ENCODE results near the gene BRICD5. TPM values are rescaled to one million over a fixed set of nuclear protein-coding genes. Genes with fewer than 3 reads are reported as not detected.

BRICD5 gene
- total RNA-seq, 1 donor from 2014 or later, result 25.1 TPM

- peak; percentile 19 for DNase-seq (ENCODE audit: low spot score)
- Mint-ChIP-seq H3K4me1 (ENCODE audit: low read depth) (peaks cover 9% of the 10 kb centered on the region), H3K36me3 (ENCODE audit: low read depth) (no peaks in the 10 kb centered on the region), H3K27ac (peak overlapping the region; percentile 77), H3K4me3 (peak overlapping the region; percentile 87), H3K27me3 (ENCODE audit: insufficient read depth) (no peaks in the 10 kb centered on the region), H3K9me3 (no peaks in the 10 kb centered on the region)
- intact Hi-C loops (cut with micrococcal nuclease), result loop anchor here (1.0 to 2.0 kb wide), 9 partner anchors 9 to 803 kb away; partner anchors contain the start of genes ECI1, MLST8, NUBP2 and RNPS1
Observed at GRCh38 chr16:2223942-2224486, 13.4 kb upstream of the BRICD5 start.

GRCh38 chr16:2223221-2223941 is 12.7 kb upstream of the BRICD5 start, which contains the start of gene E4F1:
Gene E4F1 (plus strand): TSS chr16:2223591. CDS start chr16:2223614, 23 bp downstream.
- Mint-ChIP-seq H3K4me1 (ENCODE audit: low read depth) (peaks cover 9% of the 10 kb centered on the region), H3K27me3 (ENCODE audit: insufficient read depth) (no peaks in the 10 kb centered on the region), H3K36me3 (ENCODE audit: low read depth) (no peaks in the 10 kb centered on the region), H3K4me3 (peak within 1 kb of the TSS; percentile 87), H3K27ac (peak within 1 kb of the TSS; percentile 77), H3K9me3 (no peaks in the 10 kb centered on the region)
- peak; percentile 99 for DNase-seq (ENCODE audit: low spot score)
- intact Hi-C loops (cut with micrococcal nuclease), result loop anchor here (1.0 to 2.0 kb wide), 9 partner anchors 8 to 803 kb away; partner anchors contain the start of genes ECI1, MLST8, NUBP2 and RNPS1

GRCh38 chr16:2216330-2216729 is 5.7 kb upstream of the BRICD5 start:
- peak overlapping the region; percentile 65 for H3K27ac Mint-ChIP-seq
- peaks cover 14% of the 10 kb centered on the region for H3K36me3 Mint-ChIP-seq (ENCODE audit: low read depth)
- no peaks in the 10 kb centered on the region for H3K9me3 Mint-ChIP-seq
- peaks cover 18% of the 10 kb centered on the region for H3K4me1 Mint-ChIP-seq (ENCODE audit: low read depth)
- H3K27me3 Mint-ChIP-seq (ENCODE audit: insufficient read depth), result no peaks in the 10 kb centered on the region
- intact Hi-C loops (cut with micrococcal nuclease), result loop anchor here (10.0 kb wide), 1 partner anchor 128 kb away; the partner anchor contains the start of gene ABCA3
- DNase-seq (ENCODE audit: low spot score), result no peak
- peak overlapping the region; percentile 90 for H3K4me3 Mint-ChIP-seq

- DNase-seq (ENCODE audit: low spot score), result no peak
- Mint-ChIP-seq H3K27me3 (ENCODE audit: insufficient read depth) (no peaks in the 10 kb centered on the region), H3K36me3 (ENCODE audit: low read depth) (peaks cover 14% of the 10 kb centered on the region), H3K4me3 (peak within 1 kb of the TSS; percentile 90), H3K27ac (peak within 1 kb of the TSS; percentile 88), H3K9me3 (no peaks in the 10 kb centered on the region), H3K4me1 (ENCODE audit: low read depth) (peaks cover 18% of the 10 kb centered on the region)
- intact Hi-C loops (cut with micrococcal nuclease), result loop anchor here (2.0 to 10.0 kb wide), 2 partner anchors 54 to 130 kb away; partner anchors contain the start of genes ABCA3 and RNPS1
Observed at GRCh38 chr16:2214719-2214968, 4.0 kb upstream of the BRICD5 start, which contains the start of gene PGP. Gene PGP (minus strand): TSS chr16:2214840. CDS start chr16:2214777, 63 bp downstream.

GRCh38 chr16:2213817-2214718 is 3.4 kb upstream of the BRICD5 start:
- H3K9me3 Mint-ChIP-seq, result no peaks in the 10 kb centered on the region
- DNase-seq (ENCODE audit: low spot score), result no peak
- intact Hi-C loops (cut with micrococcal nuclease), result loop anchor here (2.0 to 10.0 kb wide), 2 partner anchors 55 to 131 kb away; partner anchors contain the start of genes ABCA3 and RNPS1
- peak overlapping the region; percentile 87 for H3K4me3 Mint-ChIP-seq
- H3K4me1 Mint-ChIP-seq (ENCODE audit: low read depth), result peaks cover 18% of the 10 kb centered on the region
- peak overlapping the region; percentile 65 for H3K27ac Mint-ChIP-seq
- no peaks in the 10 kb centered on the region for H3K27me3 Mint-ChIP-seq (ENCODE audit: insufficient read depth)
- peaks cover 15% of the 10 kb centered on the region for H3K36me3 Mint-ChIP-seq (ENCODE audit: low read depth)

GRCh38 chr16:2212362-2213324 is 2.0 kb upstream of the BRICD5 start:
- Mint-ChIP-seq H3K27ac (peak overlapping the region; percentile 65), H3K27me3 (ENCODE audit: insufficient read depth) (no peaks in the 10 kb centered on the region), H3K9me3 (no peaks in the 10 kb centered on the region), H3K4me3 (peak overlapping the region; percentile 87), H3K4me1 (ENCODE audit: low read depth) (peaks cover 21% of the 10 kb centered on the region), H3K36me3 (ENCODE audit: low read depth) (peaks cover 17% of the 10 kb centered on the region)
- intact Hi-C loops (cut with micrococcal nuclease), result loop anchor here (10.0 kb wide), 1 partner anchor 132 kb away; the partner anchor contains the start of gene ABCA3
- DNase-seq (ENCODE audit: low spot score), result no peak

GRCh38 chr16:2211923-2212347 is 1.3 kb upstream of the BRICD5 start:
- Mint-ChIP-seq H3K27me3 (ENCODE audit: insufficient read depth) (no peaks in the 10 kb centered on the region), H3K9me3 (no peaks in the 10 kb centered on the region), H3K36me3 (ENCODE audit: low read depth) (peaks cover 22% of the 10 kb centered on the region), H3K27ac (no peak overlapping the region), H3K4me1 (ENCODE audit: low read depth) (peaks cover 28% of the 10 kb centered on the region), H3K4me3 (peak overlapping the region; percentile 87)
- intact Hi-C loops (cut with micrococcal nuclease), result loop anchor here (10.0 kb wide), 1 partner anchor 133 kb away; the partner anchor contains the start of gene ABCA3
- DNase-seq (ENCODE audit: low spot score), result no peak

GRCh38 chr16:2210009-2210332 is 692 bp downstream of the BRICD5 start:
- no peak for DNase-seq (ENCODE audit: low spot score)
- no peak overlapping the region for H3K27ac Mint-ChIP-seq
- no peak overlapping the region for H3K4me3 Mint-ChIP-seq
- H3K9me3 Mint-ChIP-seq, result no peaks in the 10 kb centered on the region
- no peaks in the 10 kb centered on the region for H3K27me3 Mint-ChIP-seq (ENCODE audit: insufficient read depth)
- intact Hi-C loops (cut with micrococcal nuclease), result loop anchor here (10.0 kb wide), 1 partner anchor 135 kb away; the partner anchor contains the start of gene ABCA3
- peaks cover 24% of the 10 kb centered on the region for H3K36me3 Mint-ChIP-seq (ENCODE audit: low read depth)
- peaks cover 29% of the 10 kb centered on the region for H3K4me1 Mint-ChIP-seq (ENCODE audit: low read depth)

- H3K9me3 Mint-ChIP-seq, result no peaks in the 10 kb centered on the region
- no peak for DNase-seq (ENCODE audit: low spot score)
- peaks cover 24% of the 10 kb centered on the region for H3K36me3 Mint-ChIP-seq (ENCODE audit: low read depth)
- H3K4me3 Mint-ChIP-seq, result no peak overlapping the region
- intact Hi-C loops (cut with micrococcal nuclease), result loop anchor here (10.0 kb wide), 1 partner anchor 135 kb away; the partner anchor contains the start of gene ABCA3
- H3K4me1 Mint-ChIP-seq (ENCODE audit: low read depth), result peaks cover 33% of the 10 kb centered on the region
- H3K27ac Mint-ChIP-seq, result no peak overlapping the region
- H3K27me3 Mint-ChIP-seq (ENCODE audit: insufficient read depth), result peaks cover 1% of the 10 kb centered on the region
Observed at GRCh38 chr16:2209258-2210008, 1.2 kb downstream of the BRICD5 start.

- Mint-ChIP-seq H3K36me3 (ENCODE audit: low read depth) (peaks cover 24% of the 10 kb centered on the region), H3K4me1 (ENCODE audit: low read depth) (peaks cover 36% of the 10 kb centered on the region), H3K9me3 (no peaks in the 10 kb centered on the region), H3K27me3 (ENCODE audit: insufficient read depth) (peaks cover 2% of the 10 kb centered on the region), H3K27ac (no peak overlapping the region), H3K4me3 (no peak overlapping the region)
- intact Hi-C loops (cut with micrococcal nuclease), result no loop called here
- no peak for DNase-seq (ENCODE audit: low spot score)
Observed at GRCh38 chr16:2208772-2209171, 1.9 kb downstream of the BRICD5 start.

GRCh38 chr16:2208308-2208707 is 2.4 kb downstream of the BRICD5 start:
- intact Hi-C loops (cut with micrococcal nuclease), result no loop called here
- no peak for DNase-seq (ENCODE audit: low spot score)
- Mint-ChIP-seq H3K36me3 (ENCODE audit: low read depth) (peaks cover 22% of the 10 kb centered on the region), H3K27ac (no peak overlapping the region), H3K9me3 (no peaks in the 10 kb centered on the region), H3K27me3 (ENCODE audit: insufficient read depth) (peaks cover 4% of the 10 kb centered on the region), H3K4me1 (ENCODE audit: low read depth) (peaks cover 37% of the 10 kb centered on the region), H3K4me3 (peak overlapping the region; percentile 86)
